ENCODE results near the gene ALDH5A1. TPM values are rescaled to one million over a fixed set of nuclear protein-coding genes. Genes with fewer than 3 reads are reported as not detected.

ALDH5A1 gene
- total and polyA plus RNA-seq, 12 donors: 1.9 to 45.5 (median 29.5) TPM

DNA sequence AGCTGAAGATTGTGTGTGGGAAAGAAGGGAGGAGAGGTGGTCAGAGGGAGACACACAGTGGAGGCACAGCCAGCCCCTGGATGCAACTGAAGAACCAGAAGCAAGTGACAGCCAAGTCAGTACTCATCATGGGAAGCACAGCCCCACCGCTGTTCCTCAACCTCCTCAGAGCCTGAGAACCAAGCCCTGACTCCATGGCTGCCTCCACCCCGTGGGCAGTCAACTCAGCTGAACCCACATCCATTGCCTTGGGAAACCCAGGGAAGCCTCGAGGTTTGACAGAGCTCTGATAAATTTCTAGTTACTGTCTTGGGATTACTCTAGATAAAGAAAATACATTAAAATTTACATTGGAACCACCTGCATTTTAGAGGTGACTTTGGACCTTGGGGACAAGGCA is 29.6 kb downstream of the ALDH5A1 start:
- Histone ChIP-seq H3K36me3 (peaks cover 0 to 49% (median 0%) of the 10 kb centered on the region in 9 donors), H3K4me1 (no peaks in the 10 kb centered on the region), H3K27me3 (no peaks in the 10 kb centered on the region), H3K4me3 (no peak overlapping the region), H3K9me3 (no peaks in the 10 kb centered on the region), H3K27ac (no peak overlapping the region)
- TF ChIP-seq CTCF (IDR thresholded peaks at IDR 0.05): no peak
- DNase-seq: no peak
- intact Hi-C loops (cut with DNase I): loop anchor here in 1 of 10 donors (10.0 kb wide), 1 partner anchor 90 kb away; no protein-coding TSS in a partner anchor
- no peak for ATAC-seq
- WGBS, 2 donors: 80 to 94% methylated on average over 3 of the region's 3 CpGs

DNA sequence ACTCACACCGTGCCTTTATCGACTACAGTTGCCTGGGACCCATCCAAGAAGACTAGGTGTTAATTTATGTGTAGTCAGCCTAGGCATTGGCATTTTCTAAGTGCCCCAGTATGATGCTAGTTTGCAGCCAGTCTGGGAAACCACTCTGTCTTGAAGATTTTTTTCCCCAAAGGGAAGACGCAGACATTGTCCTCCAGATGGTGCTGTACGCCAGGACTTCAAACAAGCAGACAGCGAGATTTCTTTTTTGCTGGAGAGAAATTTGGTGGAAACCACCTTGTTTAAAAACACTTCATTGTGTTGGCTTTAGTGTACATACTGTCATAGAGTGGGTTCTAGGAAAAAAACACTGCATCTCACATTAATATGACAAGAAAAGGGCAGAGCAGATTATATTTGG is 30.0 kb downstream of the ALDH5A1 start:
- intact Hi-C loops (cut with DNase I): loop anchor here in 1 of 10 donors (10.0 kb wide), 1 partner anchor 90 kb away; no protein-coding TSS in a partner anchor
- no peak for ATAC-seq
- 56 to 62% methylated on average over 5 of the region's 5 CpGs for WGBS, 2 donors

GRCh38 chr6:24529985-24530384 is 35.2 kb downstream of the ALDH5A1 start:
- no peak for ATAC-seq
- DNase-seq: no peak
- Histone ChIP-seq H3K36me3 (peaks cover 0 to 63% (median 17%) of the 10 kb centered on the region in 9 donors), H3K4me1 (no peaks in the 10 kb centered on the region), H3K27ac (no peak overlapping the region), H3K9me3 (no peaks in the 10 kb centered on the region), H3K27me3 (no peaks in the 10 kb centered on the region), H3K4me3 (no peak overlapping the region)
- intact Hi-C loops (cut with DNase I): loop anchor here in 1 of 10 donors (10.0 kb wide), 1 partner anchor 95 kb away; no protein-coding TSS in a partner anchor
- WGBS, 2 donors: 62 to 85% methylated on average over 1 of the region's 1 CpG
- TF ChIP-seq CTCF (IDR thresholded peaks at IDR 0.05): no peak

More for the DNA sequence above, 30.0 kb downstream of the ALDH5A1 start:
- H3K27me3 ChIP-seq: no peaks in the 10 kb centered on the region
- H3K27ac ChIP-seq: no peak overlapping the region
- H3K4me3 ChIP-seq: no peak overlapping the region
- H3K9me3 ChIP-seq: no peaks in the 10 kb centered on the region
- DNase-seq: no peak
- TF ChIP-seq CTCF (IDR thresholded peaks at IDR 0.05): peak in 4 of 9 donors; percentile 8 to 30 (median 17)
- H3K36me3 ChIP-seq: peaks cover 0 to 45% (median 0%) of the 10 kb centered on the region in 9 donors
- H3K4me1 ChIP-seq: no peaks in the 10 kb centered on the region

DNA sequence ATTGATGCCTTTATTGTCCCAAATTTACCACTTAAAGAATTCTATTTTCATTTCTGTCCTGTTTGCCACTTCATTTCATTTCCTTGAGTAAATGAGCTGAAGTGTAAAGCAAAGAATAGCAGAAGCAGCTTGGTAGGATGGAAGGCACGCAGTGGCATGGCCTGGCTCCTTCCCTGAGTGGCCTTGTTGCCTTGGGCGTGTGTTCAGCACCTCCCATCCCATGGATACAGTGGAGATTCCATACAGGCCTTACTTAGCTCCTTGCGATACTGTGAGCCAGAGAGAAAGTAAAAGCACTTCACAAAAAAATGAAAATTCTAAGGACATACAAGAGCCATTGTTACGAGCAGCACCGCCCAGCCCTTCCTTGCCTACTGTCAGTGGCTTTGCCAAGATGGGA is 39.6 kb downstream of the ALDH5A1 start:
- no peak for TF ChIP-seq CTCF (IDR thresholded peaks at IDR 0.05)
- ATAC-seq: no peak

More for the DNA sequence above, 39.6 kb downstream of the ALDH5A1 start:
- peaks cover 0 to 63% (median 17%) of the 10 kb centered on the region in 9 donors for H3K36me3 ChIP-seq
- H3K4me1 ChIP-seq: no peaks in the 10 kb centered on the region
- DNase-seq: no peak
- H3K27ac ChIP-seq: no peak overlapping the region
- no peaks in the 10 kb centered on the region for H3K9me3 ChIP-seq
- H3K27me3 ChIP-seq: no peaks in the 10 kb centered on the region
- H3K4me3 ChIP-seq: no peak overlapping the region
- intact Hi-C loops (cut with DNase I): no loop called here
- 95 to 96% methylated on average over 5 of the region's 5 CpGs for WGBS, 2 donors
